ENCODE data around the gene RNF2. TPM values are rescaled to one million over a fixed set of nuclear protein-coding genes. Genes with fewer than 3 reads are reported as not detected.
"Not testable (repeated sequence)": the region's sequence is repeated elsewhere in the genome, so short reads cannot be mapped to it uniquely, and the experiment has no call there.

Gene RNF2
- polyA plus RNA-seq, 1 experiment, result 12.6 TPM

- no peaks in the 10 kb centered on the region for H3K27me3 ChIP-seq (ENCODE audit: control insufficient read depth, insufficient read depth, low read length)
- no peak for DNase-seq (ENCODE audit: low read depth)
- POLR2A ChIA-PET, result no interaction called here
- H3K36me3 ChIP-seq (ENCODE audit: control insufficient read depth, insufficient read depth, low read length), result no peaks in the 10 kb centered on the region
- CTCF ChIA-PET, result no interaction called here
- no peak overlapping the region for H3K4me3 ChIP-seq (ENCODE audit: low read depth, low read length)
- TF ChIP-seq CTCF (IDR thresholded peaks at IDR 0.05; ENCODE audit: insufficient read depth, low read depth, low read length), result no peak
Observed at GRCh38 chr1:185058876-185059275, 13.5 kb downstream of the RNF2 start.

- no peak for DNase-seq (ENCODE audit: low read depth)
- H3K4me3 ChIP-seq (ENCODE audit: low read depth, low read length), result no peak overlapping the region
- CTCF ChIA-PET, result no interaction called here
- H3K36me3 ChIP-seq (ENCODE audit: control insufficient read depth, insufficient read depth, low read length), result no peaks in the 10 kb centered on the region
- no peak for TF ChIP-seq CTCF (IDR thresholded peaks at IDR 0.05; ENCODE audit: insufficient read depth, low read depth, low read length)
- no peaks in the 10 kb centered on the region for H3K27me3 ChIP-seq (ENCODE audit: control insufficient read depth, insufficient read depth, low read length)
- POLR2A ChIA-PET, result no interaction called here
Observed at GRCh38 chr1:185059950-185060571, 14.7 kb downstream of the RNF2 start.

- ChIA-PET POLR2A (no interaction called here), CTCF (no interaction called here)
- no peak for DNase-seq (ENCODE audit: low read depth)
- Histone ChIP-seq H3K36me3 (ENCODE audit: control insufficient read depth, insufficient read depth, low read length) (no peaks in the 10 kb centered on the region), H3K27me3 (ENCODE audit: control insufficient read depth, insufficient read depth, low read length) (no peaks in the 10 kb centered on the region), H3K4me3 (ENCODE audit: low read depth, low read length) (no peak overlapping the region)
- no peak for TF ChIP-seq CTCF (IDR thresholded peaks at IDR 0.05; ENCODE audit: insufficient read depth, low read depth, low read length)
Observed at GRCh38 chr1:185062710-185063370, 17.5 kb downstream of the RNF2 start.

- no peak for TF ChIP-seq CTCF (IDR thresholded peaks at IDR 0.05; ENCODE audit: insufficient read depth, low read depth, low read length)
- no peak for DNase-seq (ENCODE audit: low read depth)
- Histone ChIP-seq H3K4me3 (ENCODE audit: low read depth, low read length) (no peak overlapping the region), H3K36me3 (ENCODE audit: control insufficient read depth, insufficient read depth, low read length) (no peaks in the 10 kb centered on the region), H3K27me3 (ENCODE audit: control insufficient read depth, insufficient read depth, low read length) (no peaks in the 10 kb centered on the region)
- ChIA-PET CTCF (interaction anchor here (0.6 kb wide), 1 partner anchor 15 kb away, joined by 3 read pairs; no protein-coding TSS in a partner anchor), POLR2A (no interaction called here)
Observed at GRCh38 chr1:185063719-185064118, 18.4 kb downstream of the RNF2 start.

GRCh38 chr1:185065006-185065405 lies 19.6 kb downstream of the RNF2 start:
- DNase-seq (ENCODE audit: low read depth); H3K27me3 ChIP-seq (ENCODE audit: control insufficient read depth, insufficient read depth, low read length); H3K36me3 ChIP-seq (ENCODE audit: control insufficient read depth, insufficient read depth, low read length); H3K4me3 ChIP-seq (ENCODE audit: low read depth, low read length); POLR2A ChIA-PET: not testable (repeated sequence)
- CTCF ChIA-PET, result interaction anchor here (0.9 kb wide), 2 partner anchors 26 to 43 kb away, joined by 3 to 5 read pairs; no protein-coding TSS in a partner anchor
